SU-DHL-6 (cell line): Measurements from ENCODE around the gene PRIMPOL.

ENCODE experiments used
- CTCF ChIP-seq: fragments of 200-600 bp; sonication (generic); IDR thresholded peaks from one replicate; pipeline ENCODE4 v1.5.1; 2017; ENCODE audit warnings: antibody characterized with exemption, mild to moderate bottlenecking, low read length, moderate library complexity; ENCODE audit not compliant: insufficient read depth, poor library complexity, severe bottlenecking
- EZH2phosphoT487 ChIP-seq: fragments of 200-600 bp; sonication (generic), shearing (Covaris generic); conservative IDR thresholded peaks from 2 replicates; pipeline ENCODE4 v1.6.1; 2018; ENCODE audit warnings: mild to moderate bottlenecking, antibody characterized with exemption, low read length, moderate library complexity, mixed read lengths

GRCh38 chr4:184699941-184700340, 50.4 kb downstream of the PRIMPOL start:
- no peak for TF ChIP-seq CTCF
- TF ChIP-seq EZH2phosphoT487 = no peak
